Gastrocnemius medialis (tissue), 4 donors: Measurements from ENCODE around the gene FBN2. TPM values are rescaled to one million over a fixed set of nuclear protein-coding genes. Genes with fewer than 3 reads are reported as not detected.

Source experiments
- ATAC-seq, 2 donors: fragments of 150-250 bp; one replicate each; pipeline ENCODE4 v1.9.1; 2016
- DNase-seq, 2 donors: peaks; one replicate each; pipeline ENCODE4 v3.0.0-alpha.2; 2019
- H3K27ac ChIP-seq, 4 donors: fragments of 200-600 bp; sonication (generic); 1 replicate in 1 of 4; 2 replicates in 3 of 4; pipeline ENCODE4 v1.5.1; 2016 to 2018; ENCODE audit warnings: mild to moderate bottlenecking in 2 of 4, moderate library complexity in 1 of 4
- H3K27me3 ChIP-seq, 3 donors: fragments of 200-600 bp; sonication (generic) in 2 of 3; 1 replicate in 1 of 3; 2 replicates in 2 of 3; pipeline versions ENCODE4 v1.5.1 to v1.6.0; 2016 to 2019; ENCODE audit warnings: mild to moderate bottlenecking in 1 of 3, moderate library complexity in 1 of 3
- H3K36me3 ChIP-seq, 2 donors: fragments of 200-600 bp; sonication (generic) in 1 of 2; one replicate each; pipeline ENCODE4 v1.5.1; 2017 to 2018
- H3K4me1 ChIP-seq, 2 donors: fragments of 200-600 bp; sonication (generic) in 1 of 2; one replicate each; pipeline ENCODE4 v1.5.1; 2016 to 2017; ENCODE audit warnings: mild to moderate bottlenecking in 2 of 2
- H3K4me3 ChIP-seq, 4 donors: fragments of 200-600 bp; sonication (generic) in 3 of 4; 1 replicate in 1 of 4; 2 replicates in 3 of 4; pipeline ENCODE4 v1.5.1; 2016 to 2019; ENCODE audit warnings: mild to moderate bottlenecking in 2 of 4
- H3K9me3 ChIP-seq, 3 donors: fragments of 200-600 bp; sonication (generic) in 2 of 3; 1 replicate in 1 of 3; 2 replicates in 2 of 3; pipeline ENCODE4 v1.5.1; 2016 to 2019
- CTCF ChIP-seq, 5 experiments: fragments of 450-650 bp in 3 of 5; fragments of 200-600 bp in 2 of 5; sonication (generic) in 2 of 5; IDR thresholded peaks in 4 of 5; conservative IDR thresholded peaks in 1 of 5; 1 replicate in 4 of 5; 2 replicates in 1 of 5; pipeline ENCODE4 v1.5.1; 2016 to 2019; ENCODE audit warnings: antibody characterized with exemption in 5 of 5, mild to moderate bottlenecking in 3 of 5, moderate library complexity in 3 of 5
- POLR2A ChIP-seq, 2 donors: fragments of 450-650 bp; IDR thresholded peaks; one replicate each; pipeline ENCODE4 v1.6.1; 2017; ENCODE audit warnings: antibody characterized with exemption in 2 of 2, mild to moderate bottlenecking in 2 of 2, moderate library complexity in 2 of 2
- in situ Hi-C, 4 donors: fragments of 200-750 bp; cut with MboI; loops; one replicate each; pipeline versions ENCODE4 v1.15.0 to v1.8.0; 2017; ENCODE audit warnings: low sequenced_read_pairs in 4 of 4
- intact Hi-C: fragments of 100-400 bp; cut with DNase I; formaldehyde crosslinking; loops from one replicate; pipeline ENCODE4 v1.15.1; 2023; ENCODE audit warnings: low total_unique reads
- total RNA-seq, 4 donors: library from RNA; depleted of rRNA; stranded (reverse); fragments of >200 nt; gene quantifications; one replicate each; pipeline versions ENCODE4 v1.1.0 to v1.2.3, GENCODE V29; 2016

The FBN2 gene
- total RNA-seq, 4 donors from 2014 or later: 0.07 to 0.20 TPM; not detected in 2

- Histone ChIP-seq H3K27me3 (no peaks in the 10 kb centered on the region), H3K4me3 (no peak overlapping the region), H3K27ac (no peak overlapping the region), H3K9me3 (no peaks in the 10 kb centered on the region), H3K36me3 (no peaks in the 10 kb centered on the region), H3K4me1 (peaks cover 8% of the 10 kb centered on the region in 2 donors)
- in situ Hi-C loops (no loop called here), intact Hi-C loops (no loop called here)
- DNase-seq: no peak
- TF ChIP-seq CTCF (IDR thresholded peaks at IDR 0.05 in 4 of 5, conservative IDR thresholded peaks at IDR 0.05 in 1 of 5): no peak
- no peak for TF ChIP-seq POLR2A (IDR thresholded peaks at IDR 0.05)
- ATAC-seq: no peak
These were observed 284.9 kb downstream of the FBN2 start for GRCh38 chr5:128253161-128253560.

GRCh38 chr5:128252756-128253155 is 285.3 kb downstream of the FBN2 start:
- intact Hi-C loops (no loop called here), in situ Hi-C loops (no loop called here)
- no peak overlapping the region for H3K4me3 ChIP-seq
- peaks cover 8% of the 10 kb centered on the region in 2 donors for H3K4me1 ChIP-seq
- no peak for TF ChIP-seq CTCF (IDR thresholded peaks at IDR 0.05 in 4 of 5, conservative IDR thresholded peaks at IDR 0.05 in 1 of 5)
- TF ChIP-seq POLR2A (IDR thresholded peaks at IDR 0.05): no peak
- H3K9me3 ChIP-seq: no peaks in the 10 kb centered on the region
- no peaks in the 10 kb centered on the region for H3K27me3 ChIP-seq
- ATAC-seq: no peak
- no peaks in the 10 kb centered on the region for H3K36me3 ChIP-seq
- H3K27ac ChIP-seq: no peak overlapping the region
- no peak for DNase-seq

GRCh38 chr5:128252196-128252595 is 285.8 kb downstream of the FBN2 start:
- Histone ChIP-seq H3K4me3 (no peak overlapping the region), H3K4me1 (peaks cover 4 to 7% of the 10 kb centered on the region in 2 donors), H3K27ac (no peak overlapping the region), H3K36me3 (no peaks in the 10 kb centered on the region), H3K9me3 (no peaks in the 10 kb centered on the region), H3K27me3 (no peaks in the 10 kb centered on the region)
- intact Hi-C loops: no loop called here
- DNase-seq (no peak), ATAC-seq (no peak)
- TF ChIP-seq CTCF (IDR thresholded peaks at IDR 0.05 in 4 of 5, conservative IDR thresholded peaks at IDR 0.05 in 1 of 5): no peak
- in situ Hi-C loops: no loop called here

- H3K4me3 ChIP-seq: no peak overlapping the region
- ATAC-seq (no peak), DNase-seq (no peak)
- H3K4me1 ChIP-seq: peaks cover 0 to 3% of the 10 kb centered on the region in 2 donors
- no peaks in the 10 kb centered on the region for H3K27me3 ChIP-seq
- no peaks in the 10 kb centered on the region for H3K9me3 ChIP-seq
- H3K36me3 ChIP-seq: no peaks in the 10 kb centered on the region
- in situ Hi-C loops (no loop called here), intact Hi-C loops (no loop called here)
- TF ChIP-seq CTCF (IDR thresholded peaks at IDR 0.05 in 4 of 5, conservative IDR thresholded peaks at IDR 0.05 in 1 of 5) (no peak), POLR2A (IDR thresholded peaks at IDR 0.05) (no peak)
- no peak overlapping the region for H3K27ac ChIP-seq
These were observed 292.1 kb downstream of the FBN2 start for GRCh38 chr5:128245974-128246373.

- in situ Hi-C loops: no loop called here
These were observed 294.0 kb downstream of the FBN2 start for GRCh38 chr5:128243958-128244582.

More at GRCh38 chr5:128243958-128244582, 294.0 kb downstream of the FBN2 start:
- no peaks in the 10 kb centered on the region for H3K36me3 ChIP-seq
- DNase-seq: no peak
- no peak for TF ChIP-seq CTCF (IDR thresholded peaks at IDR 0.05 in 4 of 5, conservative IDR thresholded peaks at IDR 0.05 in 1 of 5)
- TF ChIP-seq POLR2A (IDR thresholded peaks at IDR 0.05): no peak
- intact Hi-C loops: no loop called here
- no peak overlapping the region for H3K4me3 ChIP-seq
- H3K27me3 ChIP-seq: no peaks in the 10 kb centered on the region
- ATAC-seq: no peak
- H3K27ac ChIP-seq: no peak overlapping the region
- peaks cover 0 to 3% of the 10 kb centered on the region in 2 donors for H3K4me1 ChIP-seq
- no peaks in the 10 kb centered on the region for H3K9me3 ChIP-seq
